Measurements from ENCODE around the gene CIAO1.

Gene CIAO1

GRCh38 chr2:96239745-96240264, 26.2 kb upstream of the CIAO1 start:
- no peak for TF ChIP-seq SIN3A (IDR thresholded peaks at IDR 0.05; ENCODE audit: borderline replicate concordance, insufficient read depth, low read length)
- TF ChIP-seq POLR2AphosphoS5 (IDR thresholded peaks at IDR 0.05; ENCODE audit: low read depth, low read length): no peak
- no peak for TF ChIP-seq REST (IDR thresholded peaks at IDR 0.05; ENCODE audit: insufficient read depth in 1 of 2, low read depth in 2 of 2, low read length in 2 of 2)
- TF ChIP-seq TAF1 (IDR thresholded peaks at IDR 0.05; ENCODE audit: borderline replicate concordance, insufficient read depth, low read length): no peak
- TF ChIP-seq FOXP2 (optimal IDR thresholded peaks at IDR 0.05; ENCODE audit: borderline replicate concordance, extremely low read depth, extremely low read length, insufficient read depth): no peak

- TF ChIP-seq FOXP2 (optimal IDR thresholded peaks at IDR 0.05; ENCODE audit: borderline replicate concordance, extremely low read depth, extremely low read length, insufficient read depth): no peak
- TF ChIP-seq POLR2AphosphoS5 (IDR thresholded peaks at IDR 0.05; ENCODE audit: low read depth, low read length): no peak
- no peak for TF ChIP-seq TAF1 (IDR thresholded peaks at IDR 0.05; ENCODE audit: borderline replicate concordance, insufficient read depth, low read length)
- no peak for TF ChIP-seq REST (IDR thresholded peaks at IDR 0.05; ENCODE audit: insufficient read depth in 1 of 2, low read depth in 2 of 2, low read length in 2 of 2)
- TF ChIP-seq SIN3A (IDR thresholded peaks at IDR 0.05; ENCODE audit: borderline replicate concordance, insufficient read depth, low read length): no peak
Measured at GRCh38 chr2:96240341-96241038, 25.5 kb upstream of the CIAO1 start.

- no peak for TF ChIP-seq POLR2AphosphoS5 (IDR thresholded peaks at IDR 0.05; ENCODE audit: low read depth, low read length)
- TF ChIP-seq TAF1 (IDR thresholded peaks at IDR 0.05; ENCODE audit: borderline replicate concordance, insufficient read depth, low read length): no peak
- no peak for TF ChIP-seq SIN3A (IDR thresholded peaks at IDR 0.05; ENCODE audit: borderline replicate concordance, insufficient read depth, low read length)
- no peak for TF ChIP-seq FOXP2 (optimal IDR thresholded peaks at IDR 0.05; ENCODE audit: borderline replicate concordance, extremely low read depth, extremely low read length, insufficient read depth)
- TF ChIP-seq REST (IDR thresholded peaks at IDR 0.05; ENCODE audit: insufficient read depth in 1 of 2, low read depth in 2 of 2, low read length in 2 of 2): no peak
Measured at GRCh38 chr2:96241227-96241626, 24.8 kb upstream of the CIAO1 start.

- TF ChIP-seq FOXP2 (optimal IDR thresholded peaks at IDR 0.05; ENCODE audit: borderline replicate concordance, extremely low read depth, extremely low read length, insufficient read depth) (no peak), POLR2AphosphoS5 (IDR thresholded peaks at IDR 0.05; ENCODE audit: low read depth, low read length) (peak; percentile 35; the same call in 1 of the 2 replicates), TAF1 (IDR thresholded peaks at IDR 0.05; ENCODE audit: borderline replicate concordance, insufficient read depth, low read length) (peak; percentile 89; the same call in 1 of the 2 replicates), SIN3A (IDR thresholded peaks at IDR 0.05; ENCODE audit: borderline replicate concordance, insufficient read depth, low read length) (no peak), REST (IDR thresholded peaks at IDR 0.05; ENCODE audit: insufficient read depth in 1 of 2, low read depth in 2 of 2, low read length in 2 of 2) (no peak)
Measured at GRCh38 chr2:96241900-96242611, 24.0 kb upstream of the CIAO1 start.
